HepG2 (cell line): ENCODE data around the gene B3GNT2. TPM values are rescaled to one million over a fixed set of nuclear protein-coding genes. Genes with fewer than 3 reads are reported as not detected.

Source experiments
- ATAC-seq: fragments of 200-7000 bp; cut with Tn5 transposase; 3 replicates; pipeline ENCODE4 v1.9.1; 2020; ENCODE audit warnings: mild to moderate bottlenecking, moderate library complexity
- BruUV-seq: library from RNA; stranded (reverse); fragments of 400-500 nt; replicated peaks from 2 replicates; lab custom pipeline; 2021; lab: Mats Ljungman, UMichigan
- CTCF ChIA-PET: fragments of 300-600 bp; formaldehyde crosslinking; extraction: SDS; loops from one replicate; lab custom pipeline; 2021; ENCODE audit warnings: low total read pairs, inconsistent platforms, low intra/inter-chr PET ratio; lab: Yijun Ruan, JAX
- POLR2A ChIA-PET: fragments of 350-600 bp; sonication (Branson Sonifier 250); formaldehyde crosslinking; loops from one replicate; lab custom pipeline; 2020; ENCODE audit warnings: antibody characterized with exemption, inconsistent platforms; lab: Yijun Ruan, JAX
- DNase-seq: peaks from one replicate; pipeline ENCODE4 v3.0.0-alpha.2; 2015; ENCODE audit warnings: low spot score
- FAIRE-seq: peaks from 3 replicates; lab custom pipeline; 2011; peaks lifted over from hg19 to GRCh38; lab: Jason Lieb, UNC
- H2AFZ ChIP-seq: one replicate; pipeline ENCODE4 v1.6.1; 2011; ENCODE audit warnings: low read length, inconsistent platforms
- H3K27ac ChIP-seq: fragments of 300-600 bp; 3 replicates; pipeline ENCODE4 v1.8.0; 2011; ENCODE audit warnings: mixed run types, mild to moderate bottlenecking, mixed read lengths, low read length, inconsistent platforms; ENCODE audit not compliant: insufficient read depth; ENCODE audit errors: extremely low read length
- H3K27me3 ChIP-seq, 2 experiments: fragments of 200-600 bp in 1 of 2; 2 replicates in 1 of 2; 3 replicates in 1 of 2; pipeline versions ENCODE4 v1.6.0 to v1.8.0; 2011; ENCODE audit warnings: low read length in 2 of 2, mild to moderate bottlenecking in 2 of 2, moderate library complexity in 2 of 2, inconsistent platforms in 1 of 2; ENCODE audit not compliant: insufficient read depth in 2 of 2, control insufficient read depth in 1 of 2
- H3K36me3 ChIP-seq, 2 experiments: fragments of 200-600 bp in 1 of 2; replicated peaks in 1 of 2; 2 replicates in 1 of 2; 3 replicates in 1 of 2; pipeline versions ENCODE4 v1.5.1 to v1.8.0; 2011; ENCODE audit warnings: low read length in 2 of 2, inconsistent platforms in 1 of 2; ENCODE audit not compliant: insufficient read depth in 2 of 2, control insufficient read depth in 1 of 2
- H3K4me1 ChIP-seq: 2 replicates; pipeline ENCODE4 v1.5.1; 2012; ENCODE audit warnings: low read length, inconsistent platforms; ENCODE audit not compliant: insufficient read depth
- H3K4me2 ChIP-seq: 2 replicates; pipeline ENCODE4 v1.6.0; 2011; ENCODE audit warnings: low read depth, low read length, inconsistent platforms
- H3K4me3 ChIP-seq, 3 experiments: fragments of 200-600 bp in 1 of 3; sonication (generic), shearing (Covaris generic) in 1 of 3; replicated peaks in 1 of 3; 2 replicates each; pipeline ENCODE4 v1.5.1; 2011 to 2016; ENCODE audit warnings: low read length in 3 of 3, inconsistent platforms in 2 of 3, low read depth in 2 of 3, mild to moderate bottlenecking in 2 of 3, control low read depth in 1 of 3, mixed read lengths in 1 of 3; ENCODE audit not compliant: insufficient read depth in 1 of 3
- H3K79me2 ChIP-seq: one replicate; pipeline ENCODE4 v1.6.1; 2011; ENCODE audit warnings: low read length, inconsistent platforms; ENCODE audit not compliant: insufficient read depth
- H3K9ac ChIP-seq: 2 replicates; pipeline ENCODE4 v1.6.0; 2011; ENCODE audit warnings: mild to moderate bottlenecking, low read depth, low read length, inconsistent platforms; ENCODE audit not compliant: insufficient read depth
- H3K9me3 ChIP-seq: 2 replicates; pipeline ENCODE4 v1.5.1; 2012; ENCODE audit warnings: mild to moderate bottlenecking, low read length
- H4K20me1 ChIP-seq: 2 replicates; pipeline ENCODE4 v1.6.0; 2011; ENCODE audit warnings: inconsistent platforms, mild to moderate bottlenecking, low read length, moderate library complexity; ENCODE audit not compliant: insufficient read depth
- EED ChIP-seq: sonication (generic); formaldehyde crosslinking; IDR thresholded peaks from 2 replicates; pipeline ENCODE4 v1.5.0; 2020; ENCODE audit warnings: mild to moderate bottlenecking, missing genetic modification reagents
- GLMP ChIP-seq: sonication (generic); formaldehyde crosslinking; IDR thresholded peaks from 2 replicates; pipeline ENCODE4 v1.9.0; 2021; ENCODE audit warnings: missing genetic modification reagents, mild to moderate bottlenecking, borderline replicate concordance
- GTF2F1 ChIP-seq: fragments of 150-350 bp; IDR thresholded peaks from 2 replicates; pipeline ENCODE4 v1.6.1; 2014; ENCODE audit warnings: low read length
- HOXD1 ChIP-seq: sonication (generic); formaldehyde crosslinking; IDR thresholded peaks from 2 replicates; pipeline ENCODE4 v1.5.0; 2020; ENCODE audit warnings: missing genetic modification reagents
- LCORL ChIP-seq, 2 experiments: fragments of 450-650 bp in 1 of 2; sonication (generic) in 1 of 2; formaldehyde crosslinking in 1 of 2; IDR thresholded peaks; 2 replicates each; pipeline versions ENCODE4 v1.5.0 to v1.6.1; 2017 to 2020; ENCODE audit warnings: antibody characterized with exemption in 1 of 2, missing genetic modification reagents in 1 of 2
- MLLT10 ChIP-seq: sonication (generic); formaldehyde crosslinking; IDR thresholded peaks from 2 replicates; pipeline ENCODE4 v1.4.0; 2020; ENCODE audit warnings: missing genetic modification reagents
- NFE2 ChIP-seq: sonication (generic); formaldehyde crosslinking; IDR thresholded peaks from 2 replicates; pipeline ENCODE4 v1.4.0; 2020; ENCODE audit warnings: missing genetic modification reagents
- REL ChIP-seq: sonication (generic); formaldehyde crosslinking; conservative IDR thresholded peaks from 2 replicates; pipeline ENCODE4 v1.8.0; 2022; ENCODE audit warnings: mild to moderate bottlenecking, missing genetic modification reagents, moderate library complexity
- STAG1 ChIP-seq: sonication (generic); formaldehyde crosslinking; IDR thresholded peaks from 2 replicates; pipeline ENCODE4 v1.4.0; 2020; ENCODE audit warnings: missing genetic modification reagents
- ZBTB7A ChIP-seq: sonication (generic); formaldehyde crosslinking; IDR thresholded peaks from 2 replicates; pipeline ENCODE4 v1.8.0; 2022; ENCODE audit warnings: mild to moderate bottlenecking, missing genetic modification reagents
- ZNF225 ChIP-seq: sonication (generic); formaldehyde crosslinking; IDR thresholded peaks from 2 replicates; pipeline ENCODE4 v1.4.0; 2020; ENCODE audit warnings: mild to moderate bottlenecking, missing genetic modification reagents
- ZNF350 ChIP-seq: sonication (generic); formaldehyde crosslinking; IDR thresholded peaks from 2 replicates; pipeline ENCODE4 v1.4.0; 2020; ENCODE audit warnings: mild to moderate bottlenecking, low read depth, missing genetic modification reagents, borderline replicate concordance
- ZNF407 ChIP-seq: sonication (generic); formaldehyde crosslinking; IDR thresholded peaks from one replicate; pipeline ENCODE4 v1.5.1; 2020; ENCODE audit warnings: mild to moderate bottlenecking, missing genetic modification reagents; ENCODE audit errors: not compliant biosample characterization
- ZNF792 ChIP-seq: IDR thresholded peaks from 2 replicates; pipeline ENCODE4 v1.6.1; 2016
- WGBS: methylation state at CpG from one replicate; pipeline ENCODE4 v1.1.6; 2017; ENCODE audit warnings: low lambda C conversion rate; 5-methylcytosine and 5-hydroxymethylcytosine counted together
- in situ Hi-C: cut with HindIII; loops from 2 replicates; pipeline ENCODE4 v1.10.0; 2017; ENCODE audit warnings: low pct_unique_long_range_greater_than_20kb; ENCODE audit not compliant: extremely low pct_ligation_motif_present
- intact Hi-C: fragments of 100-400 bp; cut with micrococcal nuclease; formaldehyde crosslinking; loops from one replicate; pipeline ENCODE4 v1.10.0; 2022; ENCODE audit not compliant: unreplicated experiment
- polyA plus RNA-seq, 8 experiments: library from polyadenylated mRNA; depleted of rRNA in 3 of 8; stranded (reverse) in 7 of 8; unstranded in 1 of 8; fragments of >200 nt; fragmentation: Illumina TruSeq in 4 of 8; extraction: Trizol in 4 of 8; gene quantifications; 2 replicates each; pipeline versions ENCODE4 v1.2.1 to v1.2.3, GENCODE V29; 2011 to 2016; ENCODE audit warnings: low read depth in 4 of 8, missing spikeins in 1 of 8, mixed read lengths in 1 of 8; ENCODE audit not compliant: insufficient read depth in 1 of 8
- total RNA-seq, 5 experiments: library from RNA; depleted of rRNA; stranded (reverse); fragments of >200 nt; fragmentation: Illumina TruSeq; extraction: Trizol; gene quantifications; 2 replicates each; pipeline ENCODE4 v1.2.3, GENCODE V29; 2016; ENCODE audit warnings: low read depth in 1 of 5
- TF ChIP-seq, protein P1 (sequence below): IDR thresholded peaks from 2 replicates; pipeline ENCODE4 v1.6.1; 2016; ENCODE audit warnings: low read depth

Gene B3GNT2
- total and polyA plus RNA-seq, 2 of the 13 experiments (the other 11 are each of a cell fraction or from before 2014, with no cell fraction given), result 26.3 to 28.5 TPM

GRCh38 chr2:62263076-62263715 is 67.3 kb downstream of the B3GNT2 start:
- ChIA-PET POLR2A (no interaction called here), CTCF (no interaction called here)
- Histone ChIP-seq H3K9ac (no peak overlapping the region), H3K4me1 (peaks cover 8% of the 10 kb centered on the region; the same call in 1 of the 2 replicates), H3K9me3 (no peaks in the 10 kb centered on the region; the same call in 1 of the 2 replicates), H3K27ac (no peak overlapping the region), H3K27me3 (no peaks in the 10 kb centered on the region), H2AFZ (no peak overlapping the region), H3K4me2 (no peak overlapping the region), H3K36me3 (no peaks in the 10 kb centered on the region), H3K79me2 (no peaks in the 10 kb centered on the region), H3K4me3 (no peak overlapping the region), H4K20me1 (no peaks in the 10 kb centered on the region)
- DNase-seq, result no peak
- ATAC-seq, result no peak
- FAIRE-seq, result no peak
- intact Hi-C loops (no loop called here), in situ Hi-C loops (no loop called here)
- WGBS, result 39% methylated on average over 6 of the region's 6 CpGs
- no TSS peak for BruUV-seq
- no peak for TF ChIP-seq NFE2 (CRISPR knock-in tag)
- TF ChIP-seq STAG1, result no peak
- TF ChIP-seq ZNF225 (CRISPR knock-in tag), result no peak
- TF ChIP-seq ZNF350 (CRISPR knock-in tag), result no peak
- no peak for TF ChIP-seq EED (CRISPR knock-in tag)
- no peak for TF ChIP-seq GTF2F1
- TF ChIP-seq REL (CRISPR knock-in tag), result no peak
- TF ChIP-seq ZBTB7A (CRISPR knock-in tag), result no peak
- TF ChIP-seq ZNF407, result no peak
- TF ChIP-seq ZNF792, result no peak
- no peak for TF ChIP-seq MLLT10 (CRISPR knock-in tag)
- no peak for TF ChIP-seq HOXD1
- TF ChIP-seq GLMP, result no peak
- TF ChIP-seq LCORL (IDR thresholded peaks at IDR 0.05), result no peak
- no peak for TF ChIP-seq LCORL (CRISPR knock-in tag; IDR thresholded peaks at IDR 0.05)
- TF ChIP-seq, protein P1, sequence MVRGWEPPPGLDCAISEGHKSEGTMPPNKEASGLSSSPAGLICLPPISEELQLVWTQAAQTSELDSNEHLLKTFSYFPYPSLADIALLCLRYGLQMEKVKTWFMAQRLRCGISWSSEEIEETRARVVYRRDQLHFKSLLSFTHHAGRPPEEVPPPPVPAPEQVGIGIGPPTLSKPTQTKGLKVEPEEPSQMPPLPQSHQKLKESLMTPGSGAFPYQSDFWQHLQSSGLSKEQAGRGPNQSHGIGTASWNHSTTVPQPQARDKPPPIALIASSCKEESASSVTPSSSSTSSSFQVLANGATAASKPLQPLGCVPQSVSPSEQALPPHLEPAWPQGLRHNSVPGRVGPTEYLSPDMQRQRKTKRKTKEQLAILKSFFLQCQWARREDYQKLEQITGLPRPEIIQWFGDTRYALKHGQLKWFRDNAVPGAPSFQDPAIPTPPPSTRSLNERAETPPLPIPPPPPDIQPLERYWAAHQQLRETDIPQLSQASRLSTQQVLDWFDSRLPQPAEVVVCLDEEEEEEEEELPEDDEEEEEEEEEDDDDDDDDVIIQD (CRISPR knock-in tag), result no peak
